GM21528 (cell line): Measurements from ENCODE around the gene LCE6A.

Source experiments
- ATAC-seq: cut with Tn5 transposase; IDR thresholded peaks from one replicate; pipeline ENCODE4 v1.9.1; 2021; ENCODE audit warnings: mild to moderate bottlenecking, moderate library complexity; ENCODE audit not compliant: unreplicated experiment, low FRiP score

LCE6A gene, protein sequence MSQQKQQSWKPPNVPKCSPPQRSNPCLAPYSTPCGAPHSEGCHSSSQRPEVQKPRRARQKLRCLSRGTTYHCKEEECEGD

DNA sequence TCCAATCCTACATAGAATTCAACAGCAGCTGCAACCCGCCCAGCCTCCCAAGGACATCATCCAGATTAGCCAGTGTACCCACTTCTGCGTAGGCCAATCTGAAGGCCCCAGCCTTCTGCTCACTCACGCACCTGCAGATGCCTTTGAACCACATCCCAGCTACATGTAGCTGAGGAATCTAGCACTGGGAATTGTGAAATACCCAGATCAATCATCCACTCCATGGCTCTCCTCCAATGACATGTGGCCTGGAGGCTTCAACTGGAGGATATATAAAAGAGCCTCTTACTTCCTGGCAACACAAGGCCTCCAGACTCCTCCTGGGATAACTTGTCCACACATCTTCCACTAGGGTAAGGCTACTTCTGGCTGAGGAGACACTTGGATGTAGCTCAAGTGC lies at the start of gene LCE6A:
Gene LCE6A, plus strand, starts transcription at position 301 of the 400 bp plus-strand sequence. CDS start 665 bp downstream, outside the sequence.
- ATAC-seq, result no peak

DNA sequence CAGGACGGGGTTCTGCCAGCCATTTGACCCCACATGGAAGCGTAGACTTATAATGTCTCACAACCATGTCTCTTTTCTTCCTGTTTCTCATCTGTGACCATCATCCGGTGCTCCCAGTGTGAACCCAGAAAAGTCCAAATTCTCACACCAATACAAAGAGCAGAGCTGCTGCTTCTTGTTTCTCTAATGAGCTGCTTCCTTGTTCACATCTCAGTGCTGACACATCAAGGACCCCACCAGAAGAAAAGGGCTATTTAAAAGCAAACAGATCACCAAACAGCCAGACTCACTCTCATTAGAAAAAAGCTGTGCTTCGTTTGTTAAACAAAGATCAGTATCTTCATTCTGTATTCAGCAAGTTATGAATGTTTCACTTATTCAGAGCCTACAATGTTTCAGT lies 47.0 kb upstream of the LCE6A start:
- ATAC-seq, result no peak

DNA sequence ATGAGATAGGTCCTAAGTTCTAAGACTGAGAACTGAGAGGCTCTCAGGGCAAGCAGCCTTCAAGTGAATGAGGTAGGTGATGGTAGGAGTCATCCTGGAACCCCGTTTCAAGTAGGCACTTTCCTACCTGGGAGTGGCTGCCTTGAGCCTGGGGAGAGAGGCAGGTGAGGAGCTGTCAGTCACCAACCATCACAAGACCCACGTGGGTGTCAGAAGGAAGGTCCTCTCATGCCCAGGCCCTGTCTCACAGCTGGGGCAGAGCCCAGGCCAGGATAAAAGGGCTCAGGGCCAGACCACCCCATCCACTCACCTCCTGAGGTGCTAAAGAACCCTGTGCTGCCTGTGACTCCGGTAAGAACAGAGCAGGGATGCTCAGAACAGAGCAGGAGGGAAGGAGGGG lies 46.2 kb upstream of the LCE6A start, which contains the start of gene LCE1D:
Gene LCE1D, plus strand, starts transcription at position 301 of the 400 bp plus-strand sequence. CDS start 1,074 bp downstream, outside the sequence.
- ATAC-seq, result no peak

DNA sequence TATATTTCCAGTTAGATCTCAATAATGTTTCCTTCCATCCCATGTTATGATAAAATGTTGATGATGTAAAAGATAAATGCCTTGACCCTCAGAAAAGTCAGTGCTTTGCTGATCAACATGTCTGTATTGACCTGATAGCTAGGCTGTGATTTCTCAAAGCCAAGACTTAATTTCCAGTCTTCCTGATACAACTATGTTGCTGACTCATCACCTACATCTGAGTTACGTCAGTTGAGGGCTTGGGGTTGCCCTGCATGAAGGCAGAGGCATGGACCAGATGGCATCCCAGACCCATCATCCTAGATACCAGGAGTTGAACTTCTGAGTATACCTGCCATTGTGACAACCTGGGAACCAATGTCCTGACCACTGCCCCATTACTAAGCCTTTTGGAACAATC lies 41.3 kb upstream of the LCE6A start:
- ATAC-seq, result no peak

DNA sequence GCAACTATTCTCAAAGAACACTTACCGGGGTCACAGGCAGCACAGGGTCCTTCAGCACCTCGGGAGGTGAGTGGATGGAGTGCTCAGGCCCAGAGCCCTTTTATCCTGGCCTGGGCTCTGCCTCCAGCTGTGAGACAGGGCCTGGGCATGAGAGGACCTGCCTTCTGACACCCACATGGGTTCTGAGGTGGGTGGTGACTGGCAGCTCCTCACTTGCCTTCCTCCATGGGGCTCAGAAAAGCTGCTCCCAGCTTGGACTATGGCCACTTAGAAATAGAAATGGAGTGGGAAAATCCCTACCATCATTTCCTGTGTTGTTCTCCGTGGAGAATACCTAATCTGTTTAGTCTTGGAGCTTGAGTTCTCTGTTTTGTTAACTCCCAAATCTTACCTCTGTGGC lies 36.1 kb upstream of the LCE6A start, which contains the start of gene LCE1C:
Gene LCE1C, minus strand, starts transcription at position 76 of the 400 bp plus-strand sequence. CDS start 1,173 bp downstream, outside the sequence.
- ATAC-seq, result no peak

DNA sequence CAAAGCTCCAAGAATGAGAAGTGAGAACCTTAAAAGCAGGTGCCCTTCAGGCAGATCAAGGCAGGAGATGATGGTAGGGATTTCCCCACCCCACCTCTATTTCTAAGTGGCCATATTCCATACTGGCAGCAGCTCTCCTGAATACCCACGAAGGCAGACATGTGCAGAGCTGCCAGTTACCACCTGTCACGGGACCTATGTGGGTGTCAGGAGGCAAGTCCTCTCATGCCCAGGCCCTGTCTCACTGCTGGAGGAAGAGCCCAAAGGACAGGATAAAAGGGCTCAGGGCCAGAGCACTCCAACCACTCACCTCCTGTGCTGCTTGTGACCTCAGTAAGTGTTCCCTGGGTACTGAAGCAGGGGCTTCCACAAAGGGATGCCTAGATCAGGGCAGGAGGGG lies 31.6 kb upstream of the LCE6A start:
- no peak for ATAC-seq

DNA sequence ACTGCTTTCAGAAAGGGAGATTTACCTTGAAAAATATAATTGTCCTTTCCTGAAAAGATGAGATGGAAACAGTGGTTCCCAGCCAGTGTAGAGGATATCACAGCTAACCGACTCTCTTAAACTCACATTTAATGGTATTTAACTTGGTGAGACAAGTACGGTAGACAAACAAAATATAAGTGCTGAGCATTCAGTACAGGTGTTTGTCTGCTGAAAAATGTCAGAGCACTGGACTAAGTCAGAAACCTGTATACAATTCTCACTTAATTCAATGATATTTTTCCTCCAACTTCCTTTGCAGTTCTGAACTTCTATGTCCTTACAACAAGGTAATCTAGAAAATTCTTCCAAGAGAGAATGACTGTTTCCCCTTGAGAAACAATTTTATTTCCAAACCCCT lies 31.0 kb upstream of the LCE6A start, which contains the start of gene LCE1B:
Gene LCE1B, plus strand, starts transcription at position 301 of the 400 bp plus-strand sequence. CDS start 476 bp downstream, outside the sequence.
- no peak for ATAC-seq

DNA sequence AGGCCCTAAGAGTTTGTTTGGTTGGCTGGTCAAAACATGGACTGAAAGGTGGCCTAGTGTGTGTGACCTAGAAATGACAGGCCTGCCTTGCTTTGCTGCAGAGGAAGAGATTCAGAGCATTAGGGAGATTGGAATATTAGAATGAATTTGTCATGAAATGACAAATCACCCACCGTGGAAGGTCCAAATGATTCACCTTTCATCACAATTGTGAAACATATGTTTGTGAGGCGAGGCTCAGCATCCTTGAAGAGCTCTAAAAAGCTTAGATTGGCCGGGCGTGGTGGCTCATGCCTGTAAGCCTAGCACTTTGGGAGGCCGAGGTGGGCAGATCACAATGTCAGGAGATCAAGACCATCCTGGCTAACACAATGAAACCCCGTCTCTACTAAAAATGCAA lies 25.3 kb upstream of the LCE6A start:
- no peak for ATAC-seq

DNA sequence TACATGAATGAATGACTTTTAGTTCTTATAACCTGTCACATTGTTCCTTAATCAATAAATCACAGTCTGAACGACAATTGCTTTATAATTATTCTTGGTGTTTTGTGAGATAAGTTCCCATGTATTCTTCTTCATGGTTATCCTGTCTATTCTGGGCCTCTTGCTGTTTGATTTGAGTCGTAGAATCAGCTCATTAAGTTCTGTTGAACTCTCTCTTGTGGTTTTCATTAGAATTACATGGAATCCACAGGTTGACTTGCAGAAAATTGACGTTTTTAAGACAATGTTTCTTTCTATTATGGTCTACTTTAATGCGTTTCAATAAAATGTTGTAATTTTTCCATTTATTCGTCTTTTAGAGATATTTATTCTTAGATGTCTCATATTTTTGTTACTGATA lies 19.4 kb upstream of the LCE6A start:
- ATAC-seq, result no peak

DNA sequence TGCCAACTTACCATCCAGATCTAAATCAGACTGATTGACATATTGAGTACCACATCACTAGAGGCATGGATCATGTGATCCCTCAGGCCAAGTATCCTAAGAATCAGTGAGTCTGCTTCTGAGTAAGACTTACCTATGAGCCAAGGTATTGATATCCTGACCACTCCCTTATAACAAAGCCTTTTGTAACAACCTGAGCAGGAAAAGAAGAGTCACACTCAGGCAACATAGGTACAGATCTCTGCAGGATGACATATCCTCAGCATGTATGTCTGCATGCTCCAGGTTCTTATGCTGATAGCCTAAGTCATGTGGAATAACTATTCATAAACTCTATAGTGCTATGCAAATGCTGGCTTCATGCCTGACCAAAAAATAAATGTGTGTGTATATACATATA lies 17.7 kb upstream of the LCE6A start:
- ATAC-seq, result no peak

DNA sequence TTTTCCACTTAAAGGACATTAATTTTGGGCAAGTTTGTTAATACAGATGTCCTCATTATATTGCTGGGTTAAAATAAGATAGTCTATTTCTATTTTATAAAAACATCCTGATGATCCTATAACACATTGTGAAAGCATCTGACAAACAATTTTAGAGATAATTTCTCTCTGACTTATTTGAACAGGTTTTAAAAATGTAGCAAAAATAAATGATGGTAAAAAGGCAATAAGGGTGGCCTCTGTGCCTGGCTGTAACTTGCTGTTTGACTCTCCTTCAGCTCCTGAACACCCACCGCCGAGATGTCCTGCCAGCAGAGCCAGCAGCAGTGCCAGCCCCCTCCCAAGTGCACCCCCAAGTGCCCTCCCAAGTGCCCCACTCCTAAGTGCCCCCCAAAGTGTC lies 15.5 kb upstream of the LCE6A start, which contains the start of gene LCE1A:
Gene LCE1A, plus strand, starts transcription at position 301 of the 400 bp plus-strand sequence. Its CDS starts 0 bp downstream, at position 301.
- no peak for ATAC-seq

DNA sequence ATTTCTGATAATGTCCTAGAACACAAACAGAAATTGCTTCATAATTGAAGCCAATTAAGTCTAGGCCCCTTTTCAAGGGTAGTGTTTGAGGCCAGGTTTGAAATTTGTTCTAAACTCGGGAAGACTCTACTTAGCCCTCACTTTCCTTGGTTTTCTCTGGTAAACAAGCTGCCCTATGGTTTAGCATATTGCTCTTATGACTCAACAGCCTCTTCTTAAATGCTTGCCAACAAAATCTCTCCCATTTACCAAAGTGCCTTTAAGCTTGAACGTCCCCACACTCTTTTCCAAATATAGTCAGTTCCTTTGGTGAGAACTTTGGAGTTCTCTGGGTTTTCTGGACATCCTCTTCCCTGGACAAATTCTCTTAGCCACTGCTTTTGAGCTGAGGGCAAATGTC lies 5.8 kb upstream of the LCE6A start:
- no peak for ATAC-seq

DNA sequence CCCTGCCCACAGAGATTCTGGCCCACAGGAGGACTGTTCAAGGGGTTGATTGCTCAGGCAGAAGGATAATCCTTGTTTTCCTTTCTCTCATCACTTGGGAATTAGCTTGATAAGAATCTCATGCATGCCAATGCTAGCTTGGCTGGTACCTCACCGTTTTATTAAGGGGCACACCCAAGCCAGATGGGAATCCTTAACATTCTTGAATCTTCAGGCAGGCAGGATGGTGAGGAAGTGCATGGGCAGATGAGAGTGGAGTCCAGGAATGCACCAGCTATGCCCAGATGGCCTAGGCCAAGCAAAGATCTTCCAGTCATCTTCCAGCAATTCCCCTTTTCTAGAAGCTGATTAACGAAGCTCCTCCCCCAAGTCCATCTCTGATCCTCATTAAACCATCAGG lies 13.0 kb downstream of the LCE6A start:
- no peak for ATAC-seq

DNA sequence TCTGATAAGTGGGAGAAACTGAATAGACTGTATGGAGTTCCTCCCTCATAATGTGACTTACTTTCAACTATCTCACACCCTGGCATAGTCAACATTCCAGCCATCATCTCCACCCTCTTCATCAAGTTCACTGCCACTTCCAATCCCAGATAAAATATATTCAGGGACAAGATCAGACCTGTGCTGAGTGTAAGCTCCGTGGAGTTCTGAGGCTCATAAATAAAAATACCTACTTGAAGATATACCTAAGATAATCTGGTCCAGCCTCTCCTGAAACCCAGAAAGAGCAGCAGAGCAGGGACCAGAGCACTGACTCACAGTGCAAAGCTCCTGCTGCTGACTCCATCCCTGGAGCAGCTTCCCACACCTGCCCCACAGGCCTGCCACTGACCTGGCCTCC lies 15.4 kb downstream of the LCE6A start:
- no peak for ATAC-seq

DNA sequence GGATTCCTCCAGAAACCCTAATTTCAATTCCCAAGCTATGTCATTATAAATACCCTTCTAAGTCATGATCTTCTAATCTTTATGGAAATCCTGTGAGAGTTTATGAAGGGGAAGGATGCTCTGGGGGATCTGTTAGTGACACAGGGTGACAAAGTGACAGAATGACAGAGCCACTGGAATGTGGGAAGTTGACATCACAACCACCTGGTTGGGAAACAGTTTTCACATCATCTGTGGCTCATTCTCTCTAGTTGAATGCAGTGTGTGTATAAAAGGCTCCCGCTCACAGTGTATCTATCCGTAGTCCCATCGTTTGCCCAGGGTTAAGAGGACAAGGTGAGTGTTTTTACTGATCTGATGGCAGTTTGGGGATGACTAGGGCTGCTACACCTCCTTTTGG lies 17.0 kb downstream of the LCE6A start, which contains the start of gene LCE7A:
Gene LCE7A, plus strand, starts transcription at position 301 of the 400 bp plus-strand sequence. CDS start 702 bp downstream, outside the sequence.
- no peak for ATAC-seq

DNA sequence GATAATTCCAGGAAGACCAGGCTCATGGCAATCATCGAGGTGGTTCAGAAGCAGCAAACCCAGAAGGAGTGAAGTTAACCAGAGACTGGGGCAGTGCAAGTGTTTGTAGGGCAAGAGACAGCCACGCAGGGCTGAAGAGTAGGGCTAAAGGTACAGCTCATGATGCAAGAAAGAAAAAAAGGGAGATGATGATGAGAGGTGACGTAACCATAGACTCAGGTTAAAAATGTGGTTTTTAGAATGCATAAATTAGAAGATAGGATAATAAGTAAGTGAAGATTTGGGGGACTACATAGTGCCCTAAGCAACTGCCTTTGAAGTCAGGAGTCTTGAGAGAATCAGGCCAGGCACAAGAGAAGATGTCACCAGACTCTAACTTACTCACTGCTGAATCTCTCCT lies 17.5 kb downstream of the LCE6A start:
- ATAC-seq, result no peak

DNA sequence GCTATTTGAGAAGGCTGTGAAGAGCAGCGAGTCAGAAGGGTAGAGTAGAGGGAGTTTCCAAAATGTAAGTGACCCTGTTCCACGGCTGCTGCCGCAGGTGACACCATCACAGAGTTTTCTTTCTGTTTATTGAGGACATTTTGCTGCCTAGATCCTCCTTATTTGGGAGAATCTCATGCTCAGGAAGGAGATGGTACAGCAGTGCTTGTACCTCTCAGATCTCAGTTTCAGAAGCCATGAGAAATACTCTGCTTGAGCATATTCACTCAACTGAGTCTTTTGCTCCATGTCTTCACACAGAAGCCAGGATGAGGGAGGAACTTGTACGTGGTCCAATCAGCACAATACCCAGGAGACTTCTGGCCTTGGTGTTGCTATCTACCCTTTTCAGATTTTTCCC lies 18.7 kb downstream of the LCE6A start:
- no peak for ATAC-seq

DNA sequence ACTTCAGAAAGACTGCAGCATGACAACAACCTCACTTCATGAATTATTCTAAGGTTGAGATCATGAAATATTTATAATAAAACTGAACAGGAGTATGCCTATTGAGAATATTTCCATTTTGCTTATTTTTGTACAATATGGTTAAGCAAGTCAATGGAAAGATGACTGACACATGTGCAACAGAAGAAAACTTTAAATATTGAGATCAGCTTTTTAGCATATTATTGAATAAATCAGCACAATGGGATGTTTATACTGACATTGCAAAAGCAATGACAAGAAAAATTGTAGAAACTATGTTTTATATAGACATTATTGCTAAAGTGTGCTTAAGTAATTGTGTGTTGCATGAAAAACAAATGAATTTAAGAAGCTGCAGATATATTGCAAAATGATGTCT lies 21.8 kb downstream of the LCE6A start:
- no peak for ATAC-seq

DNA sequence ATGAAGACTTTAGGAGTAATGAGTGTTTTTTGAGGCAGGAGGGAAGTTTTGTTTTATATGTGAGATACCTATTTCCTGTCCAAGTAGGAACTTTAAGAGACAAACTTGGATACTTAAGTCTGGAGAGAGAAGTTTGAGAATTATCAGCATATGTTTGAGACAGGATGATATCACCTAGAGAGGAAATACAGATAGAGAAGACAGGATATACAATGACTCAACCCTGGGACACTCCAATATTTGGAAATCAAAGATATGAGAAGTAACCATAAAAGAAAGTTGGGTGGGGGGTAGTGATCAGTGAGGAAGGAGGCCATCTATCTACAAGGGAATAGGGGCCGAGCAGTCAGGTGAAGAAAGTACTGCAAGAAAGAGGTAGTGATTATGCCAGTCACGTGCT lies 23.7 kb downstream of the LCE6A start:
- ATAC-seq, result no peak

DNA sequence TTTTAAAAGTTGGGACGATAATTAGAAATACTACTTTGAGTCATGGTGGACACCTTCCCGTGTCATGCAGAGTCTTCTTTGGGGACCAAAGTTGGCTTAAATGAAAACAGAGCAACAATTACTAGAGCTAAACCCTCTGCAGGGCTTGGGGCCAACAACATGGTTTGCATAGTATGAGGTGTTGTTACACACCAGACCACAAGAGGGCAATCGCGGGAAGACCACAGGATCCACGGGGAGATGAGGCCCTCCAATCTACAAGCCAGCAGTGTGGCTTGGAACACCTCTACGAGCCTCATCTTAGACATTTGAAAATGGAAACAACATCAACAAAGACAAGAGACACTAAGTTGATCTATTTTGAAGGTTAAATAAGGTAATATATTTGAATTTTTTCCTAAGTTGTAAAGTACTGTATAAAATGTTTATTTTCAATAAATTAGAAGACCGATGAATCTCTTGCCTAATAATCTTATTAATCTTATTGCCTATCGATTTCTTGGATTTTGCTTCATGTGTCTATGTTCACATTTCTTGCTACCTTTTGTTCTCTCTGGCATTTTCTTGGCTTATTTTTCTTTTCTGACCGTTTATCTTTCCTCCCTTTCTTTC lies 27.3 kb downstream of the LCE6A start:
- ATAC-seq, result no peak

DNA sequence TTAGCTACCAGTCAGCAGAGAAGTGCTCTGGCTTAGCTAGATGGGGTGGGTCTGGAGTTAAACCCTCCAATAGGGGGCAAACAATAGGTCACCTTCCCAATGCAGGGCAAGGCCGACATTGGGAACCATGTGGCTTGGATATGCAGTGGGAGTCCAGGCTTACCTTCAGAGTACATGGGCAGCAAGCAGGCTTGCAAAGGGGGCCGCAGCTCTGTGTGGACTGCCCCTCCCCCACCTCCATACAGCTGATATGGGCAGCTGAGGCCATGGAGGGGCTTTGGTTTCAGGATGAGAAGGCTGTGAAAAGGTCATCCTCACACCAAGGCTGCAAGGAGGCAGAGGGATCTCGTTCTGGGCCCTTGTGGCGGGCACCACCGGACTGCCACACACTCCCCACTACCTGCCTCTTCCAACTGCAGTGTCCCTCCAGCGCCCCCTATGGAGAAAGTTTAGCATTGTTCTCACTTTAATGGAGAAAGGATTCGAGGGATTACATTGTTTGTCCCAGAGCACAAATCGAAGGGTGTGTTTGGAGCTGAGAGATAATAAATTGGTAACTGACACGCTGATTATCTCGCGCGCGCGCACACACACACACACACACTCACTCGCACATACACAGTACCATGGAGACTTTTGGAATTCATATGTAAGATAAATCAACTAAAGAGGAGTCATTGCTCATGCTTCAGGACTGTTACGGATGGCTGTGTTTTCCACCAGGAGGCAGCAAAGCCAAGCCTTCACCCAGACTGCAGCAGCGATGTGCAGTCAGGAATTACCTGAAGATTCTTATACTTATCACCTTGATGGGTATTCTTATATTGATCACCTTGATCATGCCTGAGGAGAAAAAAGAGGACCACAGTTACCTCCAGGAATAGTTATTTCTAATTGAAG lies 28.4 kb downstream of the LCE6A start:
- ATAC-seq, result no peak
